22Rv1 (cell line): ENCODE measurements around the gene PDGFB.

ENCODE experiments used
- ZFX ChIP-seq: fragments of 450-650 bp; IDR thresholded peaks from 2 replicates; pipeline ENCODE4 v1.6.1; 2017; ENCODE audit warnings: antibody characterized with exemption, borderline replicate concordance
- TF ChIP-seq, protein P1 (sequence below): fragments of 450-650 bp; IDR thresholded peaks from 2 replicates; pipeline ENCODE4 v1.5.1; 2017; ENCODE audit warnings: mild to moderate bottlenecking

DNA sequence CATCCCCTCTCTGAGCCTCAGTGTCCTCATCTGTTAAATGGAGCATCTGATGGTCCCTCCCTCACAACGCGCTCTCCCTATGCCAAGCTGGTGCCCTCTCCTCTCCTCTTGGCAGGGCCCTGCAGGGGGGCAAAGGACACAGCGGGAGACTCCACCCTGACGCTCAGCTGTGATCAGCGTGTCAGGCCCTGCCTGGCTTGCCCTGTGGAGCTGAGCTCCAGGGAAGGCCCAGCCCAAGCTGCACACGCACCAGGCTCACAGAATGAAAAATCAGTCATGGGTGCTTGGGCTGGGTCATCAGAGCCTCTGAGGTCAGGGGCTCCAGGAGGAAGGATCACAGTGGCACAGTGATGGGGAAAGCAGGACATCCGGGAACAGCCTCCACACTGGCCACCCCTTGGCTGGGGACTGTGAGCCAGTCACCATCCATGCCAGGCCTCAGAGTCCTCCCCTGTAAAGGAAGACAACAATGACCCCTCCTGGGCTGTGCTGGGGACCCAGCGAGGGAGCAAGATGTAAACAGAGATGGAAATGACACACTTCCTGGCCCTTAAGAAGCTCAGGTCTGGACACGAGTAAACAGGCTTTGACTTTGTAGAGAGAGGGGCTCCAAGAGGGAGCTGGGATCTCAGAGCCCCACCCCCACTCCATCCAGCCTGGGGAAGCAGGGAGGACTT is 38.0 kb upstream of the PDGFB start:
- TF ChIP-seq, protein P1, sequence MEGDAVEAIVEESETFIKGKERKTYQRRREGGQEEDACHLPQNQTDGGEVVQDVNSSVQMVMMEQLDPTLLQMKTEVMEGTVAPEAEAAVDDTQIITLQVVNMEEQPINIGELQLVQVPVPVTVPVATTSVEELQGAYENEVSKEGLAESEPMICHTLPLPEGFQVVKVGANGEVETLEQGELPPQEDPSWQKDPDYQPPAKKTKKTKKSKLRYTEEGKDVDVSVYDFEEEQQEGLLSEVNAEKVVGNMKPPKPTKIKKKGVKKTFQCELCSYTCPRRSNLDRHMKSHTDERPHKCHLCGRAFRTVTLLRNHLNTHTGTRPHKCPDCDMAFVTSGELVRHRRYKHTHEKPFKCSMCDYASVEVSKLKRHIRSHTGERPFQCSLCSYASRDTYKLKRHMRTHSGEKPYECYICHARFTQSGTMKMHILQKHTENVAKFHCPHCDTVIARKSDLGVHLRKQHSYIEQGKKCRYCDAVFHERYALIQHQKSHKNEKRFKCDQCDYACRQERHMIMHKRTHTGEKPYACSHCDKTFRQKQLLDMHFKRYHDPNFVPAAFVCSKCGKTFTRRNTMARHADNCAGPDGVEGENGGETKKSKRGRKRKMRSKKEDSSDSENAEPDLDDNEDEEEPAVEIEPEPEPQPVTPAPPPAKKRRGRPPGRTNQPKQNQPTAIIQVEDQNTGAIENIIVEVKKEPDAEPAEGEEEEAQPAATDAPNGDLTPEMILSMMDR: no peak
- no peak for TF ChIP-seq ZFX
